IgD-negative memory B cell (primary cell): ENCODE measurements around the gene HELB. TPM values are rescaled to one million over a fixed set of nuclear protein-coding genes. Genes with fewer than 3 reads are reported as not detected.

ENCODE experiments used
- H3K27ac Mint-ChIP-seq, 3 donors: one replicate each; pipeline ENCODE4 v1.8.0; 2020 to 2022; ENCODE audit warnings: mild to moderate bottlenecking in 3 of 3, mixed read lengths in 3 of 3, moderate library complexity in 1 of 3
- H3K27me3 Mint-ChIP-seq: one replicate; pipeline ENCODE4 v1.8.0; 2021; ENCODE audit warnings: mixed read lengths
- H3K36me3 Mint-ChIP-seq: one replicate; pipeline ENCODE4 v1.8.0; 2020; ENCODE audit warnings: mild to moderate bottlenecking, mixed read lengths
- H3K4me1 Mint-ChIP-seq, 3 donors: one replicate each; pipeline ENCODE4 v1.8.0; 2020 to 2022; ENCODE audit warnings: mixed read lengths in 3 of 3, mild to moderate bottlenecking in 1 of 3
- H3K4me3 Mint-ChIP-seq, 4 donors: one replicate each; pipeline ENCODE4 v1.8.0; 2020 to 2022; ENCODE audit warnings: mild to moderate bottlenecking in 4 of 4, mixed read lengths in 4 of 4, moderate library complexity in 3 of 4
- H3K9me3 Mint-ChIP-seq, 3 donors: one replicate each; pipeline ENCODE4 v1.8.0; 2020 to 2021; ENCODE audit warnings: mixed read lengths in 3 of 3, mild to moderate bottlenecking in 1 of 3
- polyA plus RNA-seq: library from polyadenylated mRNA; unstranded; fragments of 300-500 nt; fragmentation: Illumina TruSeq; gene quantifications from one replicate; pipeline ENCODE4 v1.2.3, GENCODE V29; 2021

The HELB gene
- polyA plus RNA-seq, 1 donor from 2014 or later, result 6.9 TPM

GRCh38 chr12:66321435-66321834 is 19.1 kb downstream of the HELB start:
- H3K27ac Mint-ChIP-seq, result peak overlapping the region in 1 of 3 donors; percentile 28
- H3K9me3 Mint-ChIP-seq, result no peaks in the 10 kb centered on the region
- H3K27me3 Mint-ChIP-seq, result no peaks in the 10 kb centered on the region
- no peak overlapping the region for H3K4me3 Mint-ChIP-seq
- H3K4me1 Mint-ChIP-seq, result peaks cover 2 to 3% (median 3%) of the 10 kb centered on the region in 3 donors
- peaks cover 14% of the 10 kb centered on the region for H3K36me3 Mint-ChIP-seq

DNA sequence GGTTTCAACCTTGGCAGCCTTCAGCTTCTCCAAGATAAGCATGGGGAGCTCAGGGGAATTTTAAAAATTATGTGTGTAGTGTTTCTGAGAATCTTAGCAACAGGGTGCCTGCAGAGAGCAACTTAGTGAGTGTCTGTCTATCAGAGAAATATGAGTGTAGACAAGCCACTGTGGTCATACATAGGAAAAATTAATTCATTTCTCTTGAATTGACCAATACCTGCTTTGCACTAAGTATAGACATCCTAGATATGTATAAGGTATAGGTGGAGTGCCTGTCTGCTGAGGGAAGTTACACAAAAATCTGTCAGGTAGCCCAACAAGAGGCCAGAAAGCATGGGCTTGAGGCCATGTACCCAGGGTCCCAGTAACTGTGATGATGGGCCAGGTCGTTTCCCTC is 20.7 kb downstream of the HELB start:
- Mint-ChIP-seq H3K4me1 (peaks cover 0 to 3% (median 2%) of the 10 kb centered on the region in 3 donors), H3K4me3 (no peak overlapping the region)

DNA sequence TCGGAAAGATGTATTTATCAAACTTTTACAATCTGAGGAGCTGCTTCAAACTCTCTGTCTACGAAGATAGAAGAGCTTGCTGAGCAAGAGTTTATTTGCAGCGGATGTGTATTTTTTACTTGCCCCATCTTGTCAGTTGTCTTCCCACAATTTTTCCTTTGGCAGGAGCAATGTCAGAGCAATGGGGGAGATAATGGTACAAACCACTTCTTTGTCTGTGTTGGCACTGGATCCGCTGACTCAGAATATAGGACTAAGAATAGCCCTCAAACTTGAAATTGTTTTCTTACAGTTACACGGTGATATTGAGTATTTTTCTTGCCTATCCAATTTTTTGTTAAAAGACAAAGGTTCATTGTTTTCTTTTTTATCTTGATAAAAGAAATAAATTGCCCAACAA is 27.6 kb downstream of the HELB start:
- Mint-ChIP-seq H3K27ac (no peak overlapping the region), H3K4me1 (peaks cover 0 to 3% (median 2%) of the 10 kb centered on the region in 3 donors), H3K36me3 (peaks cover 27% of the 10 kb centered on the region), H3K4me3 (no peak overlapping the region), H3K9me3 (no peaks in the 10 kb centered on the region), H3K27me3 (no peaks in the 10 kb centered on the region)

More for the DNA sequence above, 20.7 kb downstream of the HELB start:
- Mint-ChIP-seq H3K27ac (no peak overlapping the region), H3K36me3 (peaks cover 18% of the 10 kb centered on the region), H3K9me3 (no peaks in the 10 kb centered on the region), H3K27me3 (no peaks in the 10 kb centered on the region)

- Mint-ChIP-seq H3K36me3 (peaks cover 25% of the 10 kb centered on the region), H3K4me3 (no peak overlapping the region), H3K9me3 (no peaks in the 10 kb centered on the region), H3K27ac (no peak overlapping the region), H3K4me1 (peaks cover 0 to 2% (median 0%) of the 10 kb centered on the region in 3 donors), H3K27me3 (no peaks in the 10 kb centered on the region)
These were observed 28.7 kb downstream of the HELB start for GRCh38 chr12:66331016-66331415.

DNA sequence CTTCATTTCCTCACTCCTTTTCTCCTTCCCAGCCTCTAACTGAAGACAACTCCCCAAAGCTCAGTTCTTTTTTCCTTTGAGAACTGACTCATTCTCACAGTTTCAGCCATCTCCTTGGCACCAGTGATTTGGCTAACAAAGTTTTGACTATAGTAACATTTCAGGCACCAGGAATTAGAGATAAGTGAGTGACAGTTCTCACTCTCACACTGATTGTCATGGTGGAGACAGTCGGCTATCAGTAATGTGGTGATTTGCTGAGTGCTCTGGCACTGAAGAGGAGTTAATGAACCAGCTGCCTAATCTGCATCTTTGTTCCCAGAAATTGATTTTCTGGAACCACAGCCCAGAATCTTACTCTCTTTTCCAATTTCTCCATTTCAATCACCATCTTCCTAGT is 29.5 kb downstream of the HELB start:
- no peak overlapping the region for H3K4me3 Mint-ChIP-seq
- peaks cover 25% of the 10 kb centered on the region for H3K36me3 Mint-ChIP-seq
- no peaks in the 10 kb centered on the region for H3K9me3 Mint-ChIP-seq
- no peak overlapping the region for H3K27ac Mint-ChIP-seq
- no peaks in the 10 kb centered on the region for H3K27me3 Mint-ChIP-seq
- peaks cover 0 to 2% (median 0%) of the 10 kb centered on the region in 3 donors for H3K4me1 Mint-ChIP-seq

- H3K27ac Mint-ChIP-seq, result no peak overlapping the region
- no peak overlapping the region for H3K4me3 Mint-ChIP-seq
- H3K27me3 Mint-ChIP-seq, result no peaks in the 10 kb centered on the region
These were observed 33.5 kb downstream of the HELB start for GRCh38 chr12:66335746-66336145.

DNA sequence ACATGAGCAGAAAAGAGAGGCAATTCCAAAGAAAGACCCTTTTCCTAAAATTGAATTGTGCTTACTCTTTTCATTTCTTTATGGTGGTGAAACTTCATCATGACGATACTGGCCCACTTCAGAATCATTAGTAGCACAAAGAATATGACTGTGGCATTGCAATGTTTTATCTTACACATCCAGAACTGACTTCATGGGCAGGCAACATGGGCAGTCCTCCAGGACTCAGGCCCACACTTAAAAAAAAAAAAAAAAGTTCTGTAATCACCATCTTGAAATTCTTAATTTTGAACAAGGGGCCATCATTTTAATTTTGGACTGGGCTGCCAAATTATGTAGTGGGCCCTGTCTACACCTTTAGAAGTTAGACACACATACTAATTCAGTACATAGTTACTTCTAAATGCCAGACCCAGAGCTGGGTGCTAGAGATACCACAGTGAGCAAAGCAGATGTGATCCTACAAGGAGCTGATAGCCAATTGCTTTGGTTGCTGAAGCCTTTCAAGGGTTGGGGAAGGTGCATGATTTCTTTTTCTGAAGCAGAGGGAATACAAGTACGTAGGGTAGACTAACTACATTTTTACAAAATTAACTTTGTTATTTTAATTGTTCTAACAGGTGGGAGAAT is 35.2 kb downstream of the HELB start:
- Mint-ChIP-seq H3K36me3 (peaks cover 38% of the 10 kb centered on the region), H3K4me3 (no peak overlapping the region), H3K27ac (no peak overlapping the region), H3K27me3 (no peaks in the 10 kb centered on the region), H3K9me3 (peaks cover 3 to 17% (median 5%) of the 10 kb centered on the region in 3 donors), H3K4me1 (no peaks in the 10 kb centered on the region)

More at GRCh38 chr12:66335746-66336145, 33.5 kb downstream of the HELB start:
- Mint-ChIP-seq H3K36me3 (peaks cover 38% of the 10 kb centered on the region), H3K9me3 (peaks cover 0 to 8% (median 1%) of the 10 kb centered on the region in 3 donors), H3K4me1 (peaks cover 0 to 2% (median 0%) of the 10 kb centered on the region in 3 donors)

- Mint-ChIP-seq H3K27ac (no peak overlapping the region), H3K4me1 (no peaks in the 10 kb centered on the region), H3K27me3 (no peaks in the 10 kb centered on the region), H3K36me3 (peaks cover 44% of the 10 kb centered on the region), H3K4me3 (no peak overlapping the region), H3K9me3 (peaks cover 3 to 17% (median 5%) of the 10 kb centered on the region in 3 donors)
These were observed 37.8 kb downstream of the HELB start for GRCh38 chr12:66340131-66340530.

DNA sequence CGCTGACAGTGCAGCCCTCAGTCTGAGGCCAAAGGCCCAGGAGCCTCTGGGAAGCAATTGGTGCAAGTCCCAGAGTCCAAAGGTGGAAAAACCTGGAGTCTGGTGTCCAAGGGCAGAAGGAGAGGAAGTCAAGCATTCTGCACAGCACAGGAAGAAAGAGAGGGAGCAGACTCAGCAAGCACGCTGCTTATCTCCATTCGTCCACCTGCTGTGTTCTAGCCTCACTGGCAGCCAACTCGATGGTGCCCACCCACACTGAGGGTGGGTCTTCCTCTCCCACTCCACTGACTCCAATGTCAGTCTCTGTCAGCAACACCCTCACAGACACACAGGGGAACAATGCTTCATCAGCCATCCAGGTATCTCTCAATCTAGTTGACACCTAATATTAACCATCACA is 38.8 kb downstream of the HELB start:
- H3K27ac Mint-ChIP-seq, result no peak overlapping the region
- no peak overlapping the region for H3K4me3 Mint-ChIP-seq
- H3K36me3 Mint-ChIP-seq, result peaks cover 45% of the 10 kb centered on the region
- H3K27me3 Mint-ChIP-seq, result no peaks in the 10 kb centered on the region
- H3K4me1 Mint-ChIP-seq, result no peaks in the 10 kb centered on the region
- H3K9me3 Mint-ChIP-seq, result peaks cover 3 to 17% (median 5%) of the 10 kb centered on the region in 3 donors

GRCh38 chr12:66345212-66345611 is 42.9 kb downstream of the HELB start:
- no peaks in the 10 kb centered on the region for H3K27me3 Mint-ChIP-seq
- peaks cover 27% of the 10 kb centered on the region for H3K36me3 Mint-ChIP-seq
- H3K4me1 Mint-ChIP-seq, result no peaks in the 10 kb centered on the region
- no peak overlapping the region for H3K27ac Mint-ChIP-seq
- peaks cover 2 to 10% (median 5%) of the 10 kb centered on the region in 3 donors for H3K9me3 Mint-ChIP-seq
- no peak overlapping the region for H3K4me3 Mint-ChIP-seq

DNA sequence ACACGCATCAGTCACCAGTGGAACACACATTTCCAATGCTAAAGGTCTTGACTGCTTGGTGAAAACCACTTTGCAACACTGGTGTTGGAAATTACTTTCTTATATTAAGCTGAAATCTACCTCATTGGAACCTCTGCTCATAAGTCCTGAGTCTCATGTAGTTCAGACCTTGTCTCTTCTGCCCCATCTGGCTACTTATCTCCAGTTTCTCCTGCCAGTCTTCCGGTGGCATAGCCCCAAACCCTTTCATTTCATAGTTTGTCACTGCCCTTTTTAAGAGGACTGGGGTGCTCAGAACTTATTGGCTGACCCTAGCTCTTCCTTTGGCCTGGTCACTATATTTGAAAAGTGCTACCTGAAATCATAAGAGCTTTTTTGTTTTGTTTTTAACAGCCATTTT is 43.7 kb downstream of the HELB start:
- H3K36me3 Mint-ChIP-seq, result peaks cover 26% of the 10 kb centered on the region
- H3K4me1 Mint-ChIP-seq, result no peaks in the 10 kb centered on the region
- peaks cover 2 to 9% (median 5%) of the 10 kb centered on the region in 3 donors for H3K9me3 Mint-ChIP-seq
- no peaks in the 10 kb centered on the region for H3K27me3 Mint-ChIP-seq
- no peak overlapping the region for H3K27ac Mint-ChIP-seq
- peak overlapping the region in 1 of 4 donors; percentile 37 for H3K4me3 Mint-ChIP-seq

- Mint-ChIP-seq H3K36me3 (peaks cover 9% of the 10 kb centered on the region), H3K27ac (no peak overlapping the region), H3K4me3 (no peak overlapping the region), H3K9me3 (no peaks in the 10 kb centered on the region), H3K4me1 (peaks cover 0 to 3% (median 0%) of the 10 kb centered on the region in 3 donors), H3K27me3 (no peaks in the 10 kb centered on the region)
These were observed 49.0 kb downstream of the HELB start for GRCh38 chr12:66351301-66351700.

DNA sequence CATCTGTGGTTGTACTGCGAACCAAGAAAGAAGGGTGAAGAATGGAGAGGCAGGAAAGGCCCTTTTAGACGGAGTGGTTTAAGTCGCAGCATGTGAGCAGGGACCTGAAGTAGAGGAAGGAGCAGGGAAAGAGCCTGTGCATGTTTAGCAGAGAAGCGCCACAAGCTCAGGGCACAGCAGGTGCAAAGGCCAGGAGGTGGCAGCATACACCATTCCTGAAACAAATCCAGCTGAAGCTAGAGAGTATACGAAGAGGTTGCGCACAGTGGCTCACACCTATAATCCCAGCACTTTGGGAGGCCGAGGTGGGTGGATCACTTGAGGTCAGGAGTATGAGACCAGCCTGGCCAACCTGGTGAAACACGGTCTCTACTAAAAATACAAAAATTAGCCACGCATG is 49.9 kb downstream of the HELB start:
- Mint-ChIP-seq H3K4me1 (peaks cover 0 to 3% (median 0%) of the 10 kb centered on the region in 3 donors), H3K9me3 (no peaks in the 10 kb centered on the region), H3K4me3 (no peak overlapping the region), H3K27me3 (no peaks in the 10 kb centered on the region), H3K36me3 (peaks cover 9% of the 10 kb centered on the region), H3K27ac (no peak overlapping the region)

GRCh38 chr12:66352899-66353298 is 50.6 kb downstream of the HELB start:
- H3K4me3 Mint-ChIP-seq, result no peak overlapping the region
- H3K27ac Mint-ChIP-seq, result no peak overlapping the region
- H3K27me3 Mint-ChIP-seq, result no peaks in the 10 kb centered on the region
- H3K36me3 Mint-ChIP-seq, result peaks cover 9% of the 10 kb centered on the region
- peaks cover 0 to 3% (median 0%) of the 10 kb centered on the region in 3 donors for H3K4me1 Mint-ChIP-seq
- H3K9me3 Mint-ChIP-seq, result no peaks in the 10 kb centered on the region

GRCh38 chr12:66354291-66354690 is 52.0 kb downstream of the HELB start:
- H3K36me3 Mint-ChIP-seq, result peaks cover 5% of the 10 kb centered on the region
- H3K27ac Mint-ChIP-seq, result no peak overlapping the region
- H3K9me3 Mint-ChIP-seq, result no peaks in the 10 kb centered on the region
- no peak overlapping the region for H3K4me3 Mint-ChIP-seq
- H3K4me1 Mint-ChIP-seq, result peaks cover 0 to 5% (median 0%) of the 10 kb centered on the region in 3 donors
- no peaks in the 10 kb centered on the region for H3K27me3 Mint-ChIP-seq

DNA sequence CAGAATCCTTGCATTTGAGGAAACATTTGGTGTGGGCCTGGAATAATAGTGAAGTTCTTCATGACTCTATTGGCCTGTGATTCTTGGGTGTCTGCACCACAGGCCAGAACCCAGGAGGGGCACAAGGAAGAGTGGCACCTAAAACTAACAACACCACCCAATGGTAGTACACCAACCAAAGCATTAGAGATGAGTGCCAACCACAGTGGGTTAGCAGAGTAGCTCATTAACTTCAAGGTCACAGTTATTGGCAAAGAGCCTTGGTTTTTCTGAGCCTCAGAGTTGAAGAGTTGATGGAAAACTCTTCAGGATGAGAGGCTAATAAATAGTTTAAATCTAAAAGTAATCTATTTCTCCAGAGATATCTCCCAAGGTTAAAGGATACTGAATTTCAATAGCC is 57.0 kb downstream of the HELB start:
- H3K27me3 Mint-ChIP-seq, result no peaks in the 10 kb centered on the region
- H3K27ac Mint-ChIP-seq, result no peak overlapping the region
- no peak overlapping the region for H3K4me3 Mint-ChIP-seq
- peaks cover 2% of the 10 kb centered on the region for H3K36me3 Mint-ChIP-seq
- peaks cover 0 to 1% (median 0%) of the 10 kb centered on the region in 3 donors for H3K4me1 Mint-ChIP-seq
- no peaks in the 10 kb centered on the region for H3K9me3 Mint-ChIP-seq
